Measurements from ENCODE around the gene RRP36. TPM values are rescaled to one million over a fixed set of nuclear protein-coding genes. Genes with fewer than 3 reads are reported as not detected.
A peak's percentile ranks its signal among the peaks of the same experiment; 100 is the strongest.

Gene RRP36
- total RNA-seq, 1 donor from 2014 or later = 24.8 TPM

DNA sequence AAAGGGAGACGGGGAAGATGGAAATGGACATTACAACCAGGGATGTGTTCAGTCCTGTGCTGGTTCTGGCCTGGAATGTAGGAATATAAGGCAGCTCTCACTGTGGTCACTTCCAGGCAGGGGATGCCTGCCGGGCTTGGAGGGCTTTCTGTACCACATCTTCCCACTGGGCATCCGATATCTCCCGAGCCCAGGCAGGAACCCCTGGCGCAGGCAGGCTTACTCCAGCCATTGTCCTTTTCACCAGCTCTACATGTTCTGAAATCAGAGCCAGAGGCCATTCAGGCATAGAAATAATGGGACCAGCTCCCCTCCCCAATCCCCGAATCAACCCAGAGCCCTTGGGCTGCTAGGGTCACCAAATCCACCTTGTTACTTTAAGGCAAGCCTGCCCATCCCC lies 9.1 kb upstream of the RRP36 start:
- no peak for TF ChIP-seq CTCF (IDR thresholded peaks at IDR 0.05; ENCODE audit: borderline replicate concordance)
- peaks cover 53% of the 10 kb centered on the region for H3K4me1 ChIP-seq
- no peaks in the 10 kb centered on the region for H3K27me3 ChIP-seq (ENCODE audit: low read depth)
- intact Hi-C loops (cut with micrococcal nuclease) = no loop called here
- DNase-seq = no peak
- H3K27ac ChIP-seq (replicated peaks) = no peak overlapping the region
- H3K36me3 ChIP-seq = peaks cover 49% of the 10 kb centered on the region
- H3K9me3 ChIP-seq (replicated peaks) = no peaks in the 10 kb centered on the region
- peak overlapping the region; percentile 83 for H3K4me3 ChIP-seq

DNA sequence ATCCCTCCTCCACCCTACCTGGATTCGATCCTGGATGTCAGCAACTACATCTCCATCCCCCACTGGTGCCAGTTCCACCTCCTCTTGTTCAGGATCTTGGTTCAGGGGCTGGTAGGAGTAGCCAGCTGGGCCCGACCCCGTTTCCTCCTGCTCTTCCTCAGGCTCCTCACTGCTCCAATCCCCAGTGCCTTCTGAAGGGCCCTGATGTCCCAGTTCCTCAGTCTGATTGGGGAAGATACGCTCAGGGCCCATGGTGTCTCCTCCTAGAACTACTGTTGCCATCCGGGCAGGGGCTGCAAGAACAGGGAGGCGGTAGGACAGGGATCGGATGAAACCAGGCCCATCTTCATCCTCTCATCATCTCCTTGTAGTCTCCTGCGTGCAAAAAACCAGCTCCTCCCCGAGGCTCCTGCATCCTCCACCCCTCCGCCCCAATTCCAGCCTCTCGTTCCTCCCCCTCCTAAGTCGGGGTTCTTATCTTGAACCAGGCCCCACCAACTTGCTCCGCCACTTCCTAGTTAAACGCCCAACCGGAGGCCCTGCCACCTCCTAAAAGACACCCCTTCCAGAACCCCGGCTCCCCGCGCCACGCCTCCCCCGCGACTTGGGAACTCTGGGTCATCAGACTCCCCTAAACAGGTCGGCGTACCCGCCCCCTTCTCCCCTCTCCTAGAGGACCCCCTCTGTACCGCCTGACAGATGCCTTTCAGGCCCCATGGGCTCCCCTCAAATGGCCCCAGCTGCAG lies 8.2 kb upstream of the RRP36 start:
- no peak for DNase-seq
- intact Hi-C loops (cut with micrococcal nuclease) = no loop called here
- Histone ChIP-seq H3K4me1 (peaks cover 62% of the 10 kb centered on the region), H3K27ac (replicated peaks) (peak overlapping the region; percentile 89), H3K27me3 (ENCODE audit: low read depth) (no peaks in the 10 kb centered on the region), H3K4me3 (peak overlapping the region; percentile 83), H3K36me3 (peaks cover 49% of the 10 kb centered on the region), H3K9me3 (replicated peaks) (no peaks in the 10 kb centered on the region)
- no peak for TF ChIP-seq CTCF (IDR thresholded peaks at IDR 0.05; ENCODE audit: borderline replicate concordance)

DNA sequence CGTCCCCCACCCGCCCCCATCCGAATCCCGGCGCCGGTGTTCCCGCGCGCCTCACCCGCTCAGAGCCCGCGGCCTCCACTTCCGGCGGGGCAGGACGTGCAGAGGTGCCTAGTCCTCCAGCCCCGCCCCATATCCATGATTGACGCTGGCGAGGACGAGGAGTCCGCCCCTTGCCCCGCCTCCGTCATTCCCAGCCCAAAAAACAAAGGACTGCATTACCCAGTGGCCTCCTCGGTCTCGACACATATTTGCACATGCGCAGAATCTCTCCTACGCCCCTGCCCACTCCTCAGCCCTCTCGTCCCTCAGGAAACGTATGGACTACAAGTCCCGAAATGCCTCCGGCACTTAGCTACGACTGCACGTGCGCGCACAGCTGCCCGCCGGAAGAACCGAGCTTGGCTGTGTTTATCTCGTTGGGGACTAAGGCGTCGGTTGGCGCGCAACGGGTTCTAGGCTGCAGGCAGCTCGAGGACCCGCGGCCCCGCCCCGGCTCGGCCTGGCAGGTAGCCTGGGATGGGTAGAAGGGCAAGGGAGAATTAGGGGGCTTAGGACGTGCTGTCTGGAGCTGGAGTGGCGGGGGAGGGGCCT lies 7.5 kb upstream of the RRP36 start, which contains the start of the genes KLHDC3 and MEA1:
TSS of gene KLHDC3 (plus strand) at position 407 of the 591 bp plus-strand sequence. CDS start 2,944 bp downstream, outside the sequence.
TSS of gene MEA1 (minus strand) at position 104 of the 591 bp plus-strand sequence. CDS start 133 bp downstream, outside the sequence.
- Histone ChIP-seq H3K9me3 (replicated peaks) (no peaks in the 10 kb centered on the region), H3K36me3 (peaks cover 49% of the 10 kb centered on the region), H3K4me1 (peaks cover 65% of the 10 kb centered on the region), H3K27ac (replicated peaks) (peak within 1 kb of the TSS; percentile 89), H3K27me3 (ENCODE audit: low read depth) (no peaks in the 10 kb centered on the region), H3K4me3 (peak within 1 kb of the TSS; percentile 83)
- intact Hi-C loops (cut with micrococcal nuclease) = no loop called here
- peak; percentile 99 for DNase-seq
- no peak for TF ChIP-seq CTCF (IDR thresholded peaks at IDR 0.05; ENCODE audit: borderline replicate concordance)

DNA sequence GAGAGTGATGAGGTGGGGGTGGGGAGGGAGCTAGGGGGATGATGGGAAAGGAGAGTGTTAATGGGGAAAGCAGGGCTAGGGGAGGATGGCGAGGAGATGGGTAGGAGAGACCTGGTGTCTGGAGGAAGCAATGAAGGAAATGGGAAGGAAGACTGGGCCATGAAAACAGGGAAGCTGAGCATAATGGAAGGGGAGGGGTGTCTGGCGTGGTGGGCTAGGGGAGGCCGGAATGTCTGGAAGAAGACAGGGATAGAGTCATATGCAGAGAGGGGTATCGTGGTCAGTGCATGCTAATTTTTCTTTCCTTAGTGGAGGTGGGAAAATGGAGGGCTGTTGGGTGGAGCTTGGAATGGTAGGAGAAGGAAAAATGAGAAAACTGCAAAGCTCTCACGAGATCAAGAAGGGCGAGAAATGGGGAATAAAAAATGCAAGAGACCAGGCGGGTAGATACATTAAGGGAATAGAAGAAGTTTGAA lies 7.0 kb upstream of the RRP36 start:
- DNase-seq = no peak
- Histone ChIP-seq H3K36me3 (peaks cover 51% of the 10 kb centered on the region), H3K27me3 (ENCODE audit: low read depth) (no peaks in the 10 kb centered on the region), H3K27ac (replicated peaks) (peak overlapping the region; percentile 89), H3K4me1 (peaks cover 61% of the 10 kb centered on the region), H3K4me3 (peak overlapping the region; percentile 83), H3K9me3 (replicated peaks) (no peaks in the 10 kb centered on the region)
- no peak for TF ChIP-seq CTCF (IDR thresholded peaks at IDR 0.05; ENCODE audit: borderline replicate concordance)
- intact Hi-C loops (cut with micrococcal nuclease) = no loop called here

DNA sequence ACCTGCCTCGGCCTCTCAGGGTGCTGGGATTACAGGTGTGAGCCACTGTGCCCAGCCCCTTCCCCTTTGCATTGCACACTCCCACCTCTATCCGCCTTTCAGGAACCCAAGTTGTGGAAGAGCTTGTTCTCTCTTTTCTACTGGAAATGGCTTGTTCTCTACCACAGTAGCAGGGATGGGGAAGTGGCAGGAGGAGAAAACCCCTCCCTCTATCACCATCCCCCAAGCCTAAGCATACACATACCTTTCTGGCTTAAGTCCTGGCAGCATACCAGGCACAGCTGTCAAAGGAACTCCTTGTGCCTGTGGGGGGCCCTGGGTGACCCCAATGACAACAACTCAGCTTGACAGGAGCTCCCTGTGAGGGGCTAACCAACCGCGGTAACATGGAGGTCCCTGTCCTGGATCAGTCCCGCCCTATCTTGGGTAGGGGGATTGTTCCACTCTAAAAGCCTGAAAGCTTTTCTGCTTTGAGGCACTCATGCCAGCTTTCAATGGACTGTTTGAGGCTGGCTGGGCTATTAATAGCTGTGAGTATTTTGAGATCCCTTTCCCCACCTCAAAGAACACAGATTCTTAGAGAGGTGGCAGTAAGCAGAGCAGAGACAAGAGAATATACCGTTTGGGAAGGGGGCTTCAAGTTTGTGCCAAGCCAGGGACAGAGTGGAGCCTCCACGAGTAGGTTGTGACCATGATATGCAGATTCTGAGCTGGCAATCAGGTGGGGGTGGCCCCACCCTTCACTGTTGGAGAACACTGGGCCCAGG lies 5.1 kb upstream of the RRP36 start:
- intact Hi-C loops (cut with micrococcal nuclease) = no loop called here
- DNase-seq = no peak
- no peak for TF ChIP-seq CTCF (IDR thresholded peaks at IDR 0.05; ENCODE audit: borderline replicate concordance)

More for the DNA sequence above, 5.1 kb upstream of the RRP36 start:
- peaks cover 70% of the 10 kb centered on the region for H3K4me1 ChIP-seq
- H3K27ac ChIP-seq (replicated peaks) = peak overlapping the region; percentile 89
- no peaks in the 10 kb centered on the region for H3K9me3 ChIP-seq (replicated peaks)
- peak overlapping the region; percentile 83 for H3K4me3 ChIP-seq
- peaks cover 48% of the 10 kb centered on the region for H3K36me3 ChIP-seq
- H3K27me3 ChIP-seq (ENCODE audit: low read depth) = no peaks in the 10 kb centered on the region

All from left ventricle myocardium inferior (tissue), 1 donor.